Subcutaneous adipose tissue (tissue), 4 donors: ENCODE results near the gene AFF3. TPM values are rescaled to one million over a fixed set of nuclear protein-coding genes. Genes with fewer than 3 reads are reported as not detected.

Experiments
- CTCF ChIP-seq: fragments of 450-650 bp; IDR thresholded peaks from one replicate; pipeline ENCODE4 v1.5.1; 2016; ENCODE audit warnings: low read depth, mild to moderate bottlenecking, control low read depth, antibody characterized with exemption, moderate library complexity
- total RNA-seq, 4 donors: library from RNA; depleted of rRNA; stranded (reverse); fragments of >200 nt; gene quantifications; one replicate each; pipeline ENCODE4 v1.1.0, GENCODE V29; 2016

The AFF3 gene
- total RNA-seq, 4 donors from 2014 or later, result 2.5 to 6.2 (median 5.6) TPM

GRCh38 chr2:99571954-99572353, 570.4 kb downstream of the AFF3 start:
- no peak for TF ChIP-seq CTCF

- no peak for TF ChIP-seq CTCF
These were observed 570.9 kb downstream of the AFF3 start for GRCh38 chr2:99571533-99571932.

- no peak for TF ChIP-seq CTCF
These were observed 571.4 kb downstream of the AFF3 start for GRCh38 chr2:99571021-99571420.

GRCh38 chr2:99569386-99569785, 573.0 kb downstream of the AFF3 start:
- TF ChIP-seq CTCF, result no peak

GRCh38 chr2:99565227-99565626, 577.2 kb downstream of the AFF3 start:
- no peak for TF ChIP-seq CTCF

- TF ChIP-seq CTCF, result no peak
These were observed 579.9 kb downstream of the AFF3 start for GRCh38 chr2:99562516-99562915.

GRCh38 chr2:99561804-99562203, 580.6 kb downstream of the AFF3 start:
- no peak for TF ChIP-seq CTCF
